ENCODE measurements around the gene RGS17. TPM values are rescaled to one million over a fixed set of nuclear protein-coding genes. Genes with fewer than 3 reads are reported as not detected.
"Not testable (repeated sequence)": the region's sequence is repeated elsewhere in the genome, so short reads cannot be mapped to it uniquely, and the experiment has no call there.

RGS17 gene
- total RNA-seq, 4 donors from 2014 or later = 0.08 to 0.16 TPM; not detected in 2

GRCh38 chr6:153146413-153146812 lies 15.3 kb upstream of the RGS17 start:
- no peak for DNase-seq (ENCODE audit: low spot score in 2 of 2)
- no peak for TF ChIP-seq CTCF (IDR thresholded peaks at IDR 0.05)
- TF ChIP-seq POLR2A (IDR thresholded peaks at IDR 0.05) = no peak
- intact Hi-C loops (cut with DNase I; ENCODE audit: low total_unique reads) = no loop called here
- no peak overlapping the region for H3K4me3 ChIP-seq (ENCODE audit: low read depth, poor library complexity, severe bottlenecking)

GRCh38 chr6:153145591-153145990 lies 14.5 kb upstream of the RGS17 start:
- WGBS, 2 donors = 70 to 77% methylated on average over 4 of the region's 4 CpGs
- DNase-seq (ENCODE audit: low spot score in 2 of 2) = no peak
- no peak overlapping the region for H3K4me3 ChIP-seq (ENCODE audit: low read depth, poor library complexity, severe bottlenecking)
- TF ChIP-seq CTCF (IDR thresholded peaks at IDR 0.05) (no peak), POLR2A (IDR thresholded peaks at IDR 0.05) (no peak)
- intact Hi-C loops (cut with DNase I; ENCODE audit: low total_unique reads) = no loop called here

- H3K4me3 ChIP-seq (ENCODE audit: low read depth, poor library complexity, severe bottlenecking) = no peak overlapping the region
- TF ChIP-seq POLR2A (IDR thresholded peaks at IDR 0.05) = no peak
- TF ChIP-seq CTCF (IDR thresholded peaks at IDR 0.05) = no peak
- no peak for DNase-seq (ENCODE audit: low spot score in 2 of 2)
- 63 to 65% methylated on average over 4 of the region's 4 CpGs for WGBS, 2 donors
- intact Hi-C loops (cut with DNase I; ENCODE audit: low total_unique reads) = no loop called here
Measured at GRCh38 chr6:153143200-153143599, 12.1 kb upstream of the RGS17 start.

- WGBS, 2 donors = 46 to 47% methylated on average over 2 of the region's 2 CpGs
Measured at GRCh38 chr6:153140299-153140698, 9.2 kb upstream of the RGS17 start.

GRCh38 chr6:153138930-153139329 lies 7.8 kb upstream of the RGS17 start:
- no peak for DNase-seq (ENCODE audit: low spot score in 2 of 2)
- 72 to 82% methylated on average over 1 of the region's 1 CpG for WGBS, 2 donors
- no peak for TF ChIP-seq POLR2A (IDR thresholded peaks at IDR 0.05)
- no peak for TF ChIP-seq CTCF (IDR thresholded peaks at IDR 0.05)
- intact Hi-C loops (cut with DNase I; ENCODE audit: low total_unique reads) = no loop called here
- H3K4me3 ChIP-seq (ENCODE audit: low read depth, poor library complexity, severe bottlenecking) = no peak overlapping the region

More at GRCh38 chr6:153140299-153140698, 9.2 kb upstream of the RGS17 start:
- DNase-seq (ENCODE audit: low spot score in 2 of 2) = no peak
- intact Hi-C loops (cut with DNase I; ENCODE audit: low total_unique reads) = no loop called here
- no peak overlapping the region for H3K4me3 ChIP-seq (ENCODE audit: low read depth, poor library complexity, severe bottlenecking)
- TF ChIP-seq POLR2A (IDR thresholded peaks at IDR 0.05) (no peak), CTCF (IDR thresholded peaks at IDR 0.05) (no peak)

GRCh38 chr6:153135681-153136080 lies 4.6 kb upstream of the RGS17 start:
- WGBS, 2 donors = 75 to 77% methylated on average over 2 of the region's 2 CpGs

GRCh38 chr6:153133667-153134066 lies 2.6 kb upstream of the RGS17 start:
- 94 to 95% methylated on average over 26 to 29 of the region's 30 CpGs for WGBS, 2 donors
- H3K4me3 ChIP-seq (ENCODE audit: low read depth, poor library complexity, severe bottlenecking); intact Hi-C loops (cut with DNase I; ENCODE audit: low total_unique reads); DNase-seq (ENCODE audit: low spot score in 2 of 2): not testable (repeated sequence)

More at GRCh38 chr6:153135681-153136080, 4.6 kb upstream of the RGS17 start:
- intact Hi-C loops (cut with DNase I; ENCODE audit: low total_unique reads) = no loop called here
- H3K4me3 ChIP-seq (ENCODE audit: low read depth, poor library complexity, severe bottlenecking) = no peak overlapping the region
- DNase-seq (ENCODE audit: low spot score in 2 of 2) = no peak
- TF ChIP-seq POLR2A (IDR thresholded peaks at IDR 0.05) = no peak
- no peak for TF ChIP-seq CTCF (IDR thresholded peaks at IDR 0.05)

Data from lower leg skin (tissue), 4 donors.